Stimulated activated effector memory CD8-positive, alpha-beta T cell treated with anti-CD3 and anti-CD28 coated beads, Interleukin-12 subunit alpha, Interleukin-12 subunit beta, amount 100 ng/mL, for 72 hours (primary cell): ENCODE measurements around the gene LARP4B.

Experiments used
- ATAC-seq: fragments of 150-1000 bp; cut with Tn5 transposase; 2 replicates; pipeline ENCODE4 v1.10.0; 2021
- DNase-seq, 2 donors: peaks; one replicate each; pipeline ENCODE4 v3.0.0; 2021 to 2022; ENCODE audit warnings: low spot score in 2 of 2
- H3K27ac Mint-ChIP-seq: one replicate; pipeline ENCODE4 v1.8.0; 2022; ENCODE audit warnings: mild to moderate bottlenecking, mixed read lengths
- H3K36me3 Mint-ChIP-seq: one replicate; pipeline ENCODE4 v1.8.0; 2022; ENCODE audit warnings: mild to moderate bottlenecking, mixed read lengths
- H3K4me1 Mint-ChIP-seq: one replicate; pipeline ENCODE4 v1.8.0; 2022; ENCODE audit warnings: mixed read lengths
- H3K4me3 Mint-ChIP-seq: one replicate; pipeline ENCODE4 v1.8.0; 2022; ENCODE audit warnings: mild to moderate bottlenecking, mixed read lengths
- H3K9me3 Mint-ChIP-seq: one replicate; pipeline ENCODE4 v1.8.0; 2022; ENCODE audit warnings: mixed read lengths

LARP4B gene

DNA sequence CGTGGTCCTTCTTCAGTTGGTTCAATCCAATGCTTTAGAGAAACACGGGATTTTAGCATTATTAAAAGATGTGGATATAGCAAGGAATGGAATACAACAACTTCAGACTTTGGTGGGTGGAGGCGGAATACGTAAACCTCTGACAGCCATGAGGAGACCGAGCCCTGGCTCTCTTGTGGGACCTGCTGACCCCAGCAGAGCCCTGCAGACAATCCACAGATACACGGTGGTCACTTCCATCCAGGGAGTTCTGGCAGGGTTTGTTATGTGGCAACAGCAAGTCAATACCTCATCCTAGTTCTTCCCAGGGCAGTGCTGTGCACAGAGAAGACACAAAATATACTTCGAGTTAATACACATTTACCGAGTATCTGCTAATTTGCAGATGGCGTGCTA is 123.5 kb downstream of the LARP4B start:
- peaks cover 29% of the 10 kb centered on the region for H3K4me1 Mint-ChIP-seq
- no peak for DNase-seq
- H3K9me3 Mint-ChIP-seq: no peaks in the 10 kb centered on the region
- H3K36me3 Mint-ChIP-seq: peaks cover 82% of the 10 kb centered on the region
- no peak overlapping the region for H3K4me3 Mint-ChIP-seq
- H3K27ac Mint-ChIP-seq: no peak overlapping the region
- ATAC-seq: no peak

- Mint-ChIP-seq H3K4me1 (peaks cover 29% of the 10 kb centered on the region), H3K4me3 (no peak overlapping the region), H3K36me3 (peaks cover 81% of the 10 kb centered on the region), H3K27ac (no peak overlapping the region), H3K9me3 (no peaks in the 10 kb centered on the region)
- ATAC-seq: no peak
- no peak for DNase-seq
These were observed 124.1 kb downstream of the LARP4B start for GRCh38 chr10:807163-807957.

DNA sequence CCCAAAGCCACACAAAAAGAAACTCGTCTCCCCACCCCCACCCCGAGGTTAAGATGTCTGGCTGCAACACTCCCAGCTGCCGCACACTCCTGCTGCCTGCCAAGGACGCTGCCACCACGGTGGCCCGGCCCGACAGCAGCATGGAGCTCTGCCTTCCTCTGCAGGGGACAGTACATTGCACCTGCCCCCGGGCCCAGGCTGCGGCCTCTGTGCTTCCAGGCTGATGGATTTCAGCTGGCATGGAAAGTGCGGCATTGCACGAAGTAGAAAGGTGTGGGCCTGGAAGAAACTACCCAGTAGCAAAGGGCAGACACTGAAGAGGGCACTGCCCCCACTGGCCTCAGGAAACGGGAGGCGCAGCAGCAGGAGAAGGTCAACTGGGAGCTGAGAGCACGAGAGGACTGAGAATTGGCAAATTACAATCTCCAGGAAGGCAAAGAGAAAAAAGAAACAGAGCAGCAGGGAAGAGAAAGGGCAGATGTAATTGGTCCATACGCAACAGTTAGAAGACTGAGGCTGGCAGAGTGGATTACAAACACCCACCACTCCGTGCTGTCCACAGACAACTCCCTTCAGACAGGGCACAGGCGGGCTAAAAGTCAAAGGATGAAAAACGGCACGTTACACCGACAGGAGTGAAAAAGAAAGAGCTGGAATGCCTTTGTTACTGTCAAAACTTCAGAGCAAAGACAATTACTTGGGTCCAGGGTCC is 124.9 kb downstream of the LARP4B start:
- Mint-ChIP-seq H3K4me1 (peaks cover 29% of the 10 kb centered on the region), H3K9me3 (no peaks in the 10 kb centered on the region), H3K27ac (no peak overlapping the region), H3K36me3 (peaks cover 73% of the 10 kb centered on the region), H3K4me3 (no peak overlapping the region)
- ATAC-seq (no peak), DNase-seq (no peak)

DNA sequence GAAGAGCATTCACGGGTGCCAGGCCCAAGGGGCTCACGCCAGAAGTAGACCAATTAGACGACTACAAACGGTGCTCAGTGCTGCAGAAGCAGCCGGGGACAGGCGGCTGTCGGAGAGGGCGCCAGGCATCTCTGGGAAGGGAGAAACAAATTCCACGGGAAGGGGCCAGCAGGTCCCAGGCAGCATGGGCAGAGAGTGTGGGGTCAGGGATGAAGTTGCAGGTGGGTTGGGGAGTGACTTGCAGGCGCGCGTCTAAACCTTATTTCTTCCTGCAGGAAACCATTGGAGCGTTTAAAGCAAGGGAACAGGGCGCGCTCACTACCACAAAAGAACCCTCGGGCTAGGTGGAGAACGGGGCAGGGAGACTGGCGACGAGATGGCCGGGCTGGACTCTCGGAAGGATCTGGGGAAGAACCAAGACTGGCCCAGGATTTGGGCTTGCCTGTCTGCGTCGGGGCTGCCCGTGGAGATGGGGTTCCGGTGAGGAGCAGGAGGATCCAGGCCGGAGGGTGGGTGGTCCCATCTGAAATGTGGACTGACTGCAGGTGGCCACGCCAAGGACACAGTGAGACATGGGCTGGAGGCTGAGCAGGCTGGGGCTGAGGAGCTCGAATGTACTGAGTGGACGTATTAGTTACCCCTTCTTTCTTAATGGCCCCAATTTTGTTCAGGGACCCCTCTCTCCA is 125.7 kb downstream of the LARP4B start:
- Mint-ChIP-seq H3K27ac (peak overlapping the region; percentile 48), H3K4me3 (no peak overlapping the region), H3K9me3 (no peaks in the 10 kb centered on the region), H3K36me3 (peaks cover 65% of the 10 kb centered on the region), H3K4me1 (peaks cover 29% of the 10 kb centered on the region)
- ATAC-seq: no peak
- no peak for DNase-seq

GRCh38 chr10:804787-805619 is 126.5 kb downstream of the LARP4B start:
- Mint-ChIP-seq H3K4me1 (peaks cover 29% of the 10 kb centered on the region), H3K27ac (peak overlapping the region; percentile 48), H3K4me3 (peak overlapping the region; percentile 40), H3K36me3 (peaks cover 57% of the 10 kb centered on the region), H3K9me3 (no peaks in the 10 kb centered on the region)
- DNase-seq: no peak
- peak; percentile 4 for ATAC-seq

GRCh38 chr10:804191-804781 is 127.2 kb downstream of the LARP4B start:
- Mint-ChIP-seq H3K27ac (peak overlapping the region; percentile 10), H3K9me3 (no peaks in the 10 kb centered on the region), H3K36me3 (peaks cover 50% of the 10 kb centered on the region), H3K4me1 (peaks cover 29% of the 10 kb centered on the region), H3K4me3 (peak overlapping the region; percentile 40)
- no peak for DNase-seq
- peak; percentile 73 for ATAC-seq

GRCh38 chr10:803041-803741 is 128.3 kb downstream of the LARP4B start:
- H3K4me1 Mint-ChIP-seq: peaks cover 29% of the 10 kb centered on the region
- H3K9me3 Mint-ChIP-seq: peaks cover 2% of the 10 kb centered on the region
- no peak for ATAC-seq
- no peak for DNase-seq
- H3K4me3 Mint-ChIP-seq: no peak overlapping the region
- H3K27ac Mint-ChIP-seq: no peak overlapping the region
- peaks cover 39% of the 10 kb centered on the region for H3K36me3 Mint-ChIP-seq

DNA sequence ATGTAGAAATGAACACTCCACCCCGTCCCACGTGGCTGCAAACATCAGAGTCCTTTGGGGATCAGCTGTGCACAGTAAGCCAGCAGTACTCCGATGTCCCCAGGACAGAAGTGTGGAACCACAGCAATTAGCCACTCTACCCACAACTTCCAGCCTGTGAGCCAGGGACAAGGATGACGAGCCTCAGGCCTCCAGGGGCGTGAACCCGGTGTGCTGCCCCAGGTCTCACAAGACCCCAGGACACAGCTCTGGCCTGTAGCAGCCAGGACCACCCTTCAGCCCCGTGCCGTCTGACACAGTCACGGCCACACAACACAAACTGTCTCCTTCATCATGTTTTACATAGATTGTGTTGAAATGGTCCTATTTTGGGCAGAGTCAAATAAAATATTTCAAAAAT is 129.0 kb downstream of the LARP4B start:
- H3K9me3 Mint-ChIP-seq: peaks cover 7% of the 10 kb centered on the region
- peaks cover 32% of the 10 kb centered on the region for H3K36me3 Mint-ChIP-seq
- no peak overlapping the region for H3K4me3 Mint-ChIP-seq
- peaks cover 29% of the 10 kb centered on the region for H3K4me1 Mint-ChIP-seq
- no peak overlapping the region for H3K27ac Mint-ChIP-seq
- no peak for ATAC-seq
- DNase-seq: no peak

GRCh38 chr10:797179-797578 is 134.3 kb downstream of the LARP4B start:
- DNase-seq (no peak), ATAC-seq (no peak)
- no peaks in the 10 kb centered on the region for H3K36me3 Mint-ChIP-seq
- H3K4me1 Mint-ChIP-seq: no peaks in the 10 kb centered on the region
- no peak overlapping the region for H3K27ac Mint-ChIP-seq
- H3K9me3 Mint-ChIP-seq: peaks cover 13% of the 10 kb centered on the region
- no peak overlapping the region for H3K4me3 Mint-ChIP-seq

DNA sequence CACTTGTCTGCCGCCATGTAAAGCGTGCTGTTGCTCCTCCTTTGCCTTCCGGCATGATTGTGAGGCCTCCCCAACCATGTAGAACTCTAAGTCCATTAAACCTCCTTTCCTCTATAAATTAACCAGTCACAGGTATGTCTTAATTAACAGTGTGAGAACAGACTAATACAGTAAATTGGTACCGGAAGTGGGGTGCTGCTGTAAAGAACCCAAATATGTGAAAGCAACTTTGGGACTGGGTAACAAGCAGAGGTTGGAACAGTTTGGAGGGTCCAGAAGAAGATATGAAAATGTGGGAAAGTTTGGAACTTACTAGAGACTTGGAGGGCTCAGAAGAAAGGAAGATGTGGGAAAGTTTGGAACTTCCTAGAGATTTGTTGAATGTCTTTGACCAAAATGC is 135.3 kb downstream of the LARP4B start:
- no peak for DNase-seq
- H3K4me1 Mint-ChIP-seq: no peaks in the 10 kb centered on the region
- no peak overlapping the region for H3K27ac Mint-ChIP-seq
- no peak for ATAC-seq
- H3K9me3 Mint-ChIP-seq: peaks cover 13% of the 10 kb centered on the region
- no peaks in the 10 kb centered on the region for H3K36me3 Mint-ChIP-seq
- H3K4me3 Mint-ChIP-seq: no peak overlapping the region

DNA sequence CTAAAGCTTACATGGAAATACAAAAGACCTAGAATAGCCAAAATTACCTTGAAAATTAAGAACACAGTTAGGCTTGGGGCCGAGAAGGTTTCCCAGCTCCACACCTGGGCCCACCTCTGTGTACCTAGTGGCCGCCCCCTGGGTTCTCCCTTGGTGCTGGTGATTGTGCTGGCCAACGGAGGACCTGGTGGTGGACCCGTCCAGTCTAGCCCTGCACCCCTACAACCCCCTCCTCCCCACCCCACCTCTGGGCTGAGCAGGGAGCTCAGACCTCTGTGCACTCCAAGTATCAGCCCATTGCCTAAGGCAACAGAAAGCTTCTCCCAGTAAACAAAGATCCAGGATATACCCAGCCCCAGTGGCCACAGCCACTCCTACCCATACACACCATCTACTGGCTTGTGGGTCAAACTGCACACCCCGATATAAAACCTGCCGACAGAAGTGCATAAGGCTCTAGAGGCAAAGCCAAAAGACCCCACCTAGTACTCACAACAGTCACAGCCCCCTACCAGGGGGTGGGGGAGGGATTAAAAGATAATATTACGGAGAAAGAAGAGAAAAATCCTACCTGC is 137.0 kb downstream of the LARP4B start:
- Mint-ChIP-seq H3K27ac (no peak overlapping the region), H3K36me3 (no peaks in the 10 kb centered on the region), H3K4me1 (no peaks in the 10 kb centered on the region), H3K9me3 (peaks cover 13% of the 10 kb centered on the region), H3K4me3 (no peak overlapping the region)
- no peak for ATAC-seq
- no peak for DNase-seq

GRCh38 chr10:792792-793100 is 138.8 kb downstream of the LARP4B start:
- ATAC-seq: no peak
- no peak overlapping the region for H3K4me3 Mint-ChIP-seq
- no peak for DNase-seq
- H3K36me3 Mint-ChIP-seq: peaks cover 2% of the 10 kb centered on the region
- H3K27ac Mint-ChIP-seq: no peak overlapping the region
- H3K9me3 Mint-ChIP-seq: peaks cover 8% of the 10 kb centered on the region
- no peaks in the 10 kb centered on the region for H3K4me1 Mint-ChIP-seq

DNA sequence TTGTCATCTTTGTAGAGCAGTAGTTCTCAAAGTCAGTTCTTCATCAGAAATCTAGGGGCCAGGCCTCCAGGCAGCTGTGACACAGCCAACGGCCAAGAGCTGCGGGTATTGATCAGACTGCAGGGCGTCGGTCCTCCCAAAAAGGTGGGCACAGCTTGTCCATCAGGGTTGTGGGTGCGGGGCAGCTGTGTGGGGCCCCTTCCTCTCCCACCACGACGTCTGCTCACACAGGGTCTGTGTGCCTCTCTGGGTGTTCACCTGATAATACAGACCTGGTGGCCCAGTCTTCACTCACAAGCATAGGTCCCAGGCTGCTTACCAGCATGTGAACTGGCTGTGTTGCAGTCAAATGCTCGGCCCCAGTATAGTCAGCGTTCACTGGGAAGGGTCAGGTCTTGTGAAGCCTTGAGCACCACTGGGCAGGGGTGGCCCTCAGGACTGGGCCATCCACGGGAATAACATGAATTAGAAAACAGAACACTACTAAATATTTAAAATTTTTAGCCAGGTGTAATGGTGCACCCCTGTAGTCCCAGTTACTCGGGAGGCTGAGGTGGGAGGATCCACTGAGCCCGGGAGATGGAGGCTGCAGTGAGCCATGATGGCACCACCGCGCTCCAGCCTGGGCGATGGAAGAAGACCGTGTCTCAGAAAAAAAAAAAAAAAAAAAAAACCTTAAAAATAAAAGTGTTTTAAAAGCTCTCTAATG is 139.3 kb downstream of the LARP4B start:
- Mint-ChIP-seq H3K27ac (no peak overlapping the region), H3K4me1 (no peaks in the 10 kb centered on the region), H3K4me3 (no peak overlapping the region), H3K9me3 (peaks cover 5% of the 10 kb centered on the region), H3K36me3 (peaks cover 6% of the 10 kb centered on the region)
- DNase-seq (no peak), ATAC-seq (no peak)

- DNase-seq: no peak
- ATAC-seq: no peak
- Mint-ChIP-seq H3K27ac (no peak overlapping the region), H3K36me3 (peaks cover 6% of the 10 kb centered on the region), H3K4me1 (no peaks in the 10 kb centered on the region), H3K9me3 (peaks cover 5% of the 10 kb centered on the region), H3K4me3 (no peak overlapping the region)
These were observed 139.9 kb downstream of the LARP4B start for GRCh38 chr10:791639-792038.
